Stimulated activated CD4-positive, alpha-beta T cell treated with anti-CD3 and anti-CD28 coated beads, TNF-alpha, amount 100 ng/mL, for 4 hours (primary cell): ENCODE measurements around the gene KCNMB2.

ENCODE experiments used
- DNase-seq, 3 experiments: peaks; one replicate each; pipeline ENCODE4 v3.0.0-alpha.2; 2020; ENCODE audit warnings: low read depth in 3 of 3

The KCNMB2 gene

GRCh38 chr3:178870085-178870484 lies 333.8 kb downstream of the KCNMB2 start:
- DNase-seq: no peak

GRCh38 chr3:178875157-178875556 lies 338.9 kb downstream of the KCNMB2 start:
- no peak for DNase-seq

- no peak for DNase-seq
Observed at GRCh38 chr3:178875836-178876235, 339.6 kb downstream of the KCNMB2 start.

- no peak for DNase-seq
Observed at GRCh38 chr3:178880274-178880673, 344.0 kb downstream of the KCNMB2 start.
